HG03159 (cell line): ENCODE data around the gene TNS1.

Experiments used
- ATAC-seq: cut with Tn5 transposase; IDR thresholded peaks from one replicate; pipeline ENCODE4 v1.9.1; 2021; ENCODE audit warnings: mild to moderate bottlenecking, moderate library complexity; ENCODE audit not compliant: unreplicated experiment

The TNS1 gene

GRCh38 chr2:217999595-217999959 is 3.2 kb downstream of the TNS1 start:
- no peak for ATAC-seq

- no peak for ATAC-seq
Measured at GRCh38 chr2:217998926-217999594, 3.7 kb downstream of the TNS1 start.

GRCh38 chr2:217997510-217997909 is 5.3 kb downstream of the TNS1 start:
- no peak for ATAC-seq

GRCh38 chr2:217996361-217996760 is 6.4 kb downstream of the TNS1 start:
- ATAC-seq: no peak

GRCh38 chr2:217995731-217996231 is 7.0 kb downstream of the TNS1 start:
- ATAC-seq: no peak

- no peak for ATAC-seq
Measured at GRCh38 chr2:217994776-217995274, 8.0 kb downstream of the TNS1 start.

- ATAC-seq: no peak
Measured at GRCh38 chr2:217993817-217994463, 8.9 kb downstream of the TNS1 start.

GRCh38 chr2:217993138-217993537 is 9.7 kb downstream of the TNS1 start:
- no peak for ATAC-seq

GRCh38 chr2:217992061-217992460 is 10.7 kb downstream of the TNS1 start:
- no peak for ATAC-seq

GRCh38 chr2:217990791-217991465 is 11.9 kb downstream of the TNS1 start:
- no peak for ATAC-seq

GRCh38 chr2:217990389-217990788 is 12.4 kb downstream of the TNS1 start:
- no peak for ATAC-seq

GRCh38 chr2:217989221-217989948 is 13.4 kb downstream of the TNS1 start:
- no peak for ATAC-seq

- ATAC-seq: no peak
Measured at GRCh38 chr2:217988840-217989204, 14.0 kb downstream of the TNS1 start.

GRCh38 chr2:217988014-217988839 is 14.6 kb downstream of the TNS1 start:
- peak; percentile 73 for ATAC-seq

- ATAC-seq: no peak
Measured at GRCh38 chr2:217987391-217987790, 15.4 kb downstream of the TNS1 start.

GRCh38 chr2:217986256-217986961 is 16.4 kb downstream of the TNS1 start:
- no peak for ATAC-seq

- no peak for ATAC-seq
Measured at GRCh38 chr2:217983276-217984233, 19.2 kb downstream of the TNS1 start.

- no peak for ATAC-seq
Measured at GRCh38 chr2:217981971-217982370, 20.8 kb downstream of the TNS1 start.
